Activated T-helper 2 cell treated with anti-CD3 and anti-CD28 coated beads, Interferon-gamma antibody, Interleukin-2, Interleukin-4, amounts not matched to agents 10 μg/mL and 5 μg/mL and 100 μg/mL, durations not matched to agents 14 hours and 24 hours and 36 hours (primary cell): ENCODE data around the gene SIRPB1. TPM values are rescaled to one million over a fixed set of nuclear protein-coding genes. Genes with fewer than 3 reads are reported as not detected.

ENCODE experiments used
- DNase-seq: peaks from one replicate; pipeline ENCODE4 v3.0.0; 2021; ENCODE audit warnings: low spot score
- H3K27ac Mint-ChIP-seq: one replicate; pipeline ENCODE4 v1.8.0; 2021; ENCODE audit warnings: mixed read lengths
- H3K27me3 Mint-ChIP-seq: one replicate; pipeline ENCODE4 v1.8.0; 2021; ENCODE audit warnings: low read depth, mixed read lengths
- H3K36me3 Mint-ChIP-seq: one replicate; pipeline ENCODE4 v1.8.0; 2021; ENCODE audit warnings: low read depth, mixed read lengths
- H3K4me1 Mint-ChIP-seq: one replicate; pipeline ENCODE4 v1.8.0; 2021; ENCODE audit warnings: low read depth, mixed read lengths
- H3K4me3 Mint-ChIP-seq: one replicate; pipeline ENCODE4 v1.8.0; 2021; ENCODE audit warnings: low read depth, mild to moderate bottlenecking, moderate library complexity, mixed read lengths
- H3K9me3 Mint-ChIP-seq: one replicate; pipeline ENCODE4 v1.8.0; 2021; ENCODE audit warnings: mixed read lengths
- intact Hi-C: fragments of 100-400 bp; cut with micrococcal nuclease; formaldehyde crosslinking; loops from one replicate; pipeline ENCODE4 v1.15.1; 2023
- total RNA-seq: library from RNA; stranded (reverse); gene quantifications from 2 replicates; pipeline ENCODE4 v1.2.3, GENCODE V29; 2022

Gene SIRPB1
- total RNA-seq, result 0.67 and 1.6 TPM in 2 replicates

- no peak within 1 kb of the TSS for H3K27ac Mint-ChIP-seq
These were observed at the start of gene SIRPB1 for GRCh38 chr20:1619861-1620444. TSS of gene SIRPB1 (minus strand) at chr20:1620009. CDS start at chr20:1619944, 65 bp downstream.

GRCh38 chr20:1669304-1669703 lies 49.5 kb upstream of the SIRPB1 start:
- intact Hi-C loops, result loop anchor here (10.0 kb wide), 2 partner anchors 315 to 345 kb away; partner anchors contain the start of gene SDCBP2
- Mint-ChIP-seq H3K4me3 (no peak overlapping the region), H3K27ac (no peak overlapping the region), H3K27me3 (no peaks in the 10 kb centered on the region), H3K4me1 (peaks cover 76% of the 10 kb centered on the region), H3K36me3 (peaks cover 41% of the 10 kb centered on the region), H3K9me3 (peaks cover 17% of the 10 kb centered on the region)
- no peak for DNase-seq

More at GRCh38 chr20:1619861-1620444, at the start of gene SIRPB1:
- H3K9me3 Mint-ChIP-seq, result peaks cover 11% of the 10 kb centered on the region
- H3K4me1 Mint-ChIP-seq, result peaks cover 51% of the 10 kb centered on the region
- DNase-seq, result no peak
- intact Hi-C loops, result loop anchor here (5.0 kb wide), 1 partner anchor 112 kb away; no protein-coding TSS in a partner anchor
- peaks cover 32% of the 10 kb centered on the region for H3K36me3 Mint-ChIP-seq
- H3K4me3 Mint-ChIP-seq, result no peak within 1 kb of the TSS
- no peaks in the 10 kb centered on the region for H3K27me3 Mint-ChIP-seq

GRCh38 chr20:1667502-1668085 lies 47.8 kb upstream of the SIRPB1 start:
- DNase-seq, result no peak
- Mint-ChIP-seq H3K36me3 (peaks cover 42% of the 10 kb centered on the region), H3K4me1 (peaks cover 77% of the 10 kb centered on the region), H3K9me3 (peaks cover 17% of the 10 kb centered on the region), H3K4me3 (no peak overlapping the region), H3K27ac (peak overlapping the region; percentile 72), H3K27me3 (no peaks in the 10 kb centered on the region)
- intact Hi-C loops, result loop anchor here (10.0 kb wide), 2 partner anchors 313 to 343 kb away; partner anchors contain the start of gene SDCBP2

- no peak for DNase-seq
- H3K27me3 Mint-ChIP-seq, result no peaks in the 10 kb centered on the region
- H3K36me3 Mint-ChIP-seq, result peaks cover 35% of the 10 kb centered on the region
- no peak overlapping the region for H3K4me3 Mint-ChIP-seq
- H3K4me1 Mint-ChIP-seq, result peaks cover 75% of the 10 kb centered on the region
- peaks cover 13% of the 10 kb centered on the region for H3K9me3 Mint-ChIP-seq
- intact Hi-C loops, result loop anchor here (10.0 kb wide), 2 partner anchors 312 to 342 kb away; partner anchors contain the start of gene SDCBP2
- peak overlapping the region; percentile 72 for H3K27ac Mint-ChIP-seq
These were observed 47.0 kb upstream of the SIRPB1 start for GRCh38 chr20:1666802-1667201.

GRCh38 chr20:1665345-1665744 lies 45.5 kb upstream of the SIRPB1 start:
- no peak for DNase-seq
- Mint-ChIP-seq H3K4me1 (peaks cover 76% of the 10 kb centered on the region), H3K4me3 (peak overlapping the region; percentile 74), H3K36me3 (peaks cover 21% of the 10 kb centered on the region), H3K27me3 (no peaks in the 10 kb centered on the region), H3K27ac (peak overlapping the region; percentile 79), H3K9me3 (no peaks in the 10 kb centered on the region)
- intact Hi-C loops, result loop anchor here (10.0 kb wide), 2 partner anchors 311 to 341 kb away; partner anchors contain the start of gene SDCBP2

GRCh38 chr20:1664911-1665310 lies 45.1 kb upstream of the SIRPB1 start:
- intact Hi-C loops, result loop anchor here (10.0 kb wide), 2 partner anchors 310 to 340 kb away; partner anchors contain the start of gene SDCBP2
- Mint-ChIP-seq H3K4me1 (peaks cover 79% of the 10 kb centered on the region), H3K27ac (peak overlapping the region; percentile 79), H3K4me3 (peak overlapping the region; percentile 74), H3K27me3 (no peaks in the 10 kb centered on the region), H3K9me3 (no peaks in the 10 kb centered on the region), H3K36me3 (peaks cover 21% of the 10 kb centered on the region)
- DNase-seq, result peak; percentile 46

- Mint-ChIP-seq H3K36me3 (peaks cover 19% of the 10 kb centered on the region), H3K4me3 (peak overlapping the region; percentile 11), H3K27me3 (no peaks in the 10 kb centered on the region), H3K9me3 (no peaks in the 10 kb centered on the region), H3K27ac (peak overlapping the region; percentile 79), H3K4me1 (peaks cover 82% of the 10 kb centered on the region)
- no peak for DNase-seq
- intact Hi-C loops, result loop anchor here (2.0 to 10.0 kb wide), 3 partner anchors 39 to 339 kb away; partner anchors contain the start of gene SDCBP2
These were observed 44.1 kb upstream of the SIRPB1 start for GRCh38 chr20:1663917-1664316.

- H3K4me1 Mint-ChIP-seq, result peaks cover 87% of the 10 kb centered on the region
- H3K9me3 Mint-ChIP-seq, result no peaks in the 10 kb centered on the region
- peak overlapping the region; percentile 34 for H3K4me3 Mint-ChIP-seq
- no peaks in the 10 kb centered on the region for H3K27me3 Mint-ChIP-seq
- DNase-seq, result no peak
- H3K36me3 Mint-ChIP-seq, result peaks cover 14% of the 10 kb centered on the region
- H3K27ac Mint-ChIP-seq, result peak overlapping the region; percentile 88
- intact Hi-C loops, result loop anchor here (2.0 to 10.0 kb wide), 4 partner anchors 27 to 337 kb away; partner anchors contain the start of gene SDCBP2
These were observed 41.9 kb upstream of the SIRPB1 start for GRCh38 chr20:1661542-1662299.

GRCh38 chr20:1660246-1660645 lies 40.4 kb upstream of the SIRPB1 start:
- H3K9me3 Mint-ChIP-seq, result no peaks in the 10 kb centered on the region
- no peaks in the 10 kb centered on the region for H3K27me3 Mint-ChIP-seq
- H3K36me3 Mint-ChIP-seq, result peaks cover 18% of the 10 kb centered on the region
- H3K4me3 Mint-ChIP-seq, result peak overlapping the region; percentile 13
- H3K27ac Mint-ChIP-seq, result peak overlapping the region; percentile 88
- intact Hi-C loops, result loop anchor here (1.0 to 10.0 kb wide), 4 partner anchors 12 to 335 kb away; partner anchors contain the start of gene SDCBP2
- no peak for DNase-seq
- peaks cover 88% of the 10 kb centered on the region for H3K4me1 Mint-ChIP-seq

GRCh38 chr20:1657556-1658334 lies 37.9 kb upstream of the SIRPB1 start, which contains the start of gene SIRPG:
TSS of gene SIRPG (minus strand) at chr20:1657779. CDS start at chr20:1657714, 65 bp downstream.
- Mint-ChIP-seq H3K27me3 (no peaks in the 10 kb centered on the region), H3K27ac (peak within 1 kb of the TSS; percentile 90), H3K4me1 (peaks cover 86% of the 10 kb centered on the region), H3K36me3 (peaks cover 35% of the 10 kb centered on the region), H3K4me3 (peak within 1 kb of the TSS; percentile 83), H3K9me3 (peaks cover 21% of the 10 kb centered on the region)
- DNase-seq, result no peak
- intact Hi-C loops, result loop anchor here (1.0 kb wide), 1 partner anchor 77 kb away; no protein-coding TSS in a partner anchor

GRCh38 chr20:1656844-1657243 lies 37.0 kb upstream of the SIRPB1 start:
- Mint-ChIP-seq H3K27ac (peak overlapping the region; percentile 90), H3K36me3 (peaks cover 37% of the 10 kb centered on the region), H3K4me1 (peaks cover 85% of the 10 kb centered on the region), H3K4me3 (peak overlapping the region; percentile 83), H3K9me3 (peaks cover 21% of the 10 kb centered on the region), H3K27me3 (no peaks in the 10 kb centered on the region)
- intact Hi-C loops, result loop anchor here (1.0 kb wide), 1 partner anchor 77 kb away; no protein-coding TSS in a partner anchor
- no peak for DNase-seq
